CD4-positive, alpha-beta T cell treated with Interleukin-2 at 100 ng/mL for 4 hours (primary cell): ENCODE data around the gene HSPG2.
"Not testable (repeated sequence)": the region's sequence is repeated elsewhere in the genome, so short reads cannot be mapped to it uniquely, and the experiment has no call there.

Source experiments
- DNase-seq: peaks from one replicate; pipeline ENCODE4 v3.0.0-alpha.2; 2020; ENCODE audit warnings: low spot score

Gene HSPG2

GRCh38 chr1:21843208-21843607, 93.9 kb downstream of the HSPG2 start:
- no peak for DNase-seq

DNA sequence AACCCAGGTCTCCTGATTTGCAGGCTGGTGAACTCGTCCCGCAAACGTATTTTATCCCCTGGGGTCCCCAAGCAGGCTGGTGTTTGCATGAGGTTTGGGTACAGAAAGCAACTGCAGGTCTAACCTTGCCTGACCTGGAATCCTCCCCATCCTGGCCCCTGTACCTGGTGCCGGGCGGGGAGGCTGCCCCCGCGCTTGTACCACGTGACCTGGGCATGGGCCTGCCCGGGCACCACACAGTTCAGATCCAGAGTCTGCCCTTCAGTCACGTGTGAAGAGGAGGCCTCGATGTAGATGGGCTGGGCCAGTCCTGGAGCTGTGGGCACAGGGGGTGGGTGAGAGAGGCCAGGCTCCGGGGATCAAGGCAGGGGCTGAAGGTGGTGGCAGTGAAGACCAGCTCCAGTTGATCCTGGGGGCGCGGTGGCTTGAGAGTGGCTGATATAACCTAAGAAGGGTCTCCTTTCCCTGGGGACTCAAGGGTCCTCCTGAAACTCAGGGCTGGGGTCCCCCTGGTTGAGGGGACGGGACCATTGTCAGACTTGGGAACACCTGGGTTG, 94.4 kb downstream of the HSPG2 start:
- DNase-seq, result no peak

DNA sequence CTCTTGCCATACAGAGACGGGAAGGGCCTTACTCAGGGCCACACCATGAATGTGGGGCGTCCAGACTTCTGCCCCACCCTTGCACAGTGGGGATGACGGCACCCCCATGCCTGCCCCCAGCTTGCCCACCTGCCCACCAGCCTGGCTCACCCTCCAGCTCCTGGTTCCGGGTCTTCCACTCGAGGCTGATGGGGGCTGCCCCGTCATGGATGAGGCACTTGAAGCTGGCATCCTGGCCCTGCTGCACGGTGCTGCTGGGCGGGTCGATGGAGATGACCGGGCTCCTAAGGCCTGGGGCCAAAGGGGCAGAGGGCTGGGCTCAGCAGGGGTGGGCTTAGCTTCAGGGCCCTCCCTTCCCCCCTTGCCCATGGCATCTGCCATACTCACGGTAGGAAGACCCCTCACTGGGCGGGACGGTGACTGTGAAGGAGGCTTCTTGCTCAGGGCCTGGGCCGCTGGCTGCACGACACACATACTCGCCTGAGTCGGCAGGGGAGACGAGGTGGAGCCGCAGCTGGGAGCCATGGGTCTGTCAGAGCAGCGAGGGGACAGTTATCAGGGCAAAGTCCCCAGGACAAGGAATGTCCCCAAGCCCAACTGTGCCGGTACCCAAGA, 95.2 kb downstream of the HSPG2 start:
- no peak for DNase-seq

GRCh38 chr1:21840981-21841380, 96.1 kb downstream of the HSPG2 start:
- DNase-seq, result no peak

DNA sequence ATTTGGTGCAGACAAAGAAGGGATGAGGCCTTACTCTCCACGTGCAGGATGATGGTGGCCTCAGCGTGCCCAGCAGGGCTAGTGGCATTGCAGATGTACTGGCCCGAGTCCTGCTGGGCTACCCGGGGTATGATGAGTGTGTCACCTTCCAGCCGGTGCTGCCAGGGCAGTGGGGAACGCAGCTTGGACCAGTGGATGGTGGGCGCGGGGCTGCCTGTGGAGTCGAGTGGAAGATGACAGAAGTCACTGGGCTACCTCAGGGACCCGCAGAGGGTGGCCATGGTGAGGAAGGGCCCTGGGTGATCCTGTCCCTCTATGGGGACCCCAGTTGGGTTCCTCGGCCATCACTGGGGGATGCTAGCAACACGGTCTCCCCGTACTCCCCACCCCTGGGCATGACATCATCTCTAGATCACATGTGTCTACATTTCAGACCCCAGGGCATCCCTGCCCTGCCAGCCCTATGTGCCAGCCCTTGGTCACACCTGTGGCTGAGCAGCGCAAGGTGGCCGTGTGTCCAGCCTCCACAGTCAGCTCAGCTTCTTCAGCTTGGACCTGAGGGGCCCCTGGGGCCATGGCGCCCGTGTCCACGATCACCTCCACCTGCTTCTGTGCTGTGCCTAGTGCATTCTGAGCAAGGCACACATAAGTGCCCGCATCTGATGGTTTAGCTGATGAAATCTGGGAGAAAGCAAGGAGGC, 97.6 kb downstream of the HSPG2 start:
- DNase-seq, result no peak

GRCh38 chr1:21838359-21839157, 98.6 kb downstream of the HSPG2 start:
- DNase-seq, result no peak

DNA sequence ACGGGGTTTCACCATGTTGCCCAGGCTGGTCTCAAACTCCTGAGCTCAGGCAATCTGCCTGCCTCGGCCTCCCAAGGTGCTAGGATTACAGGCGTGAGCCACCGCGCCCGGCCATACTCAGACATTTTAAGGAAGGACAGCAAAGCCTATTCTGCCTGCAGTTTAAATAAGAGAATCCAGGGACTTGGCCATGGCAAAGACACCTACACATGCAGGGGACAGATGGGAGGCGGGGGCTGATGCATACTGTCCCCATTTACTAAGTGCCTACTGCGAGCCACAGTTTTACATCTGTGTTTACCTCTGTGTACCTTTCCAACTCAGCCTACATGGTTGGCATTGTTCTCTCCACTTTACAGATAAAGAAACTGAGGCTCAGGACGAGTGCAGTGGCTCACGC, 99.6 kb downstream of the HSPG2 start:
- DNase-seq, result no peak

- DNase-seq, result no peak
Measured at GRCh38 chr1:21836729-21837128, 100.4 kb downstream of the HSPG2 start.

DNA sequence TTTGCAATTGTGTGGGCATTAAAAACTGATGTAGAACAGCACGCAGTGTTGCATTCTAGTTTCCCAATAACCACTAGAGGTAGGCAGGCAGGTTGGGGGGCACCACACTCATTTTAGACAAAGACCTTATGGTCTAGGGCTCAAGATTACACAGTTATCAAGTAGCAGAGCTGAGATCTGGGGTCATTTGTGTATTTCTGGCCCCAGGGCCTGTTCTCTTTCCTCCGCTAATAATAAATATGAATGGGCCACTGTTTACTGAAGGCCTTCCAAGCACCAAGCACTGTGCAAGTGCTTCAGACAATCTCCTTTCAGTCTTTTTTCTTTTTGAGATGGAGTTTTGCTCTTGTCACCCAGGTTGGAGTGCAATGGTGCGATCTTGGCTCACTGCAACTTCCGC, 101.1 kb downstream of the HSPG2 start:
- DNase-seq, result no peak

- DNase-seq, result no peak
Measured at GRCh38 chr1:21834666-21835065, 102.4 kb downstream of the HSPG2 start.

GRCh38 chr1:21834094-21834493, 103.0 kb downstream of the HSPG2 start:
- DNase-seq, result no peak

DNA sequence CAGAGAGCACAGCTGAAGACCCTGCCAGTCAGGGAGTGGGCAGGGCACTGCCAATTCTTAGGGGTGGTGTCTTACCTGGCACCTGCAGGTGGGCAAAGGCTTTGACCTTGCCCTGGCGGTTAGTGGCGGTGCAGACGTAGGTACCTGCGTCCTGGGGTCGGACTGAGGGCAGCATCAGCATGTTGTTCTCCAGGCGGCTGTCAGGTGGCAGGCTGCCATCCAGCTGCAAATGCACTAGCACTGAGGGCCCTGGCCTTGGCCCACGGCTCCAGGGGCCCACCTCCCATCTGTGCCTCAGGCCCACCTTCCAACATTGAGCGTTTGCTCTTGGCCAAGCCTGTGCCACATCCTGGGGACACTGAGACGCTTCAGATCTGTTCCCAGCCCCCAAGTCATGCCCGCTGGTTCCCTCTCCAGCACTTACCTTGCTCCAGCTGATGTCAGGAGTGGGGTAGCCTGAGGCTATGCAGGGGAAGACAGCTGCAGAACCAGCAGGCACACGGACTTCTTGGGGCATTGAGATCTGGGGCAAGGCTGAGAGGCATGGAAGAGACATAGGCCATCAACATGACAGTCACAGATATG, 103.6 kb downstream of the HSPG2 start:
- DNase-seq, result no peak

GRCh38 chr1:21831454-21831970, 105.6 kb downstream of the HSPG2 start:
- DNase-seq, result no peak

DNA sequence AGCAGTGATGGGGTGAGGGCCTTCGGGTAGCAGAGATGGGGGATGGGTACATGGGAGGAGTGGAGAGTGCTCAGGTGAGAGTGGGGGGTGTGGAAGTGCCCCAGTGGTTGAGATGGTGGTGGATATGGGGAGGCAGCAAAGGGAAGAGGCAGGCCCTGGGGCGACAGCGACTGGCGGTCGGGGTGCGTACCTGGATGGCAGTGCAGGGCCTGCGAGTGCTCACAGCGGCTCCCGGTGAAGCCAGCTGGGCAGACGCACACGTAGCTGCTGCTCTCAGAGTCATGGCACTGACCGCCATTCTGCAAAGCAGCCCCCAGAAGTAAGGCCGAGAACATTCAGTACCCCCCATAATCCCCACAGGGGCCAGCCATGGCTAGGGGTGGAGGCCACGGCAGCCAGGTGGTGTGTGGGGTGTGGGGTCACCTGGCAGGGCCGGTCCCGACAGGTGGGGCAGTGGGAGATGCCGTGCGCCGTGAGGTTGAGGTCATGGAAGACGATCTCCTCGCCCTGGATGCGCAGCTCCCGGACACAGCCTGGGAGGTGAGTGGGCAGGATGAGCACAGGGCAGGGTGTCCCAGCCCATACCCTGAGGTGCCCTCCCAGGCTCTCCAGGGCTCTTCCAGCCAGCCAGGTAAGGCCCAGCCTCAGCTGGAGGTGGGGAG, 106.2 kb downstream of the HSPG2 start:
- DNase-seq, result no peak

GRCh38 chr1:21829294-21829693, 107.8 kb downstream of the HSPG2 start:
- no peak for DNase-seq

DNA sequence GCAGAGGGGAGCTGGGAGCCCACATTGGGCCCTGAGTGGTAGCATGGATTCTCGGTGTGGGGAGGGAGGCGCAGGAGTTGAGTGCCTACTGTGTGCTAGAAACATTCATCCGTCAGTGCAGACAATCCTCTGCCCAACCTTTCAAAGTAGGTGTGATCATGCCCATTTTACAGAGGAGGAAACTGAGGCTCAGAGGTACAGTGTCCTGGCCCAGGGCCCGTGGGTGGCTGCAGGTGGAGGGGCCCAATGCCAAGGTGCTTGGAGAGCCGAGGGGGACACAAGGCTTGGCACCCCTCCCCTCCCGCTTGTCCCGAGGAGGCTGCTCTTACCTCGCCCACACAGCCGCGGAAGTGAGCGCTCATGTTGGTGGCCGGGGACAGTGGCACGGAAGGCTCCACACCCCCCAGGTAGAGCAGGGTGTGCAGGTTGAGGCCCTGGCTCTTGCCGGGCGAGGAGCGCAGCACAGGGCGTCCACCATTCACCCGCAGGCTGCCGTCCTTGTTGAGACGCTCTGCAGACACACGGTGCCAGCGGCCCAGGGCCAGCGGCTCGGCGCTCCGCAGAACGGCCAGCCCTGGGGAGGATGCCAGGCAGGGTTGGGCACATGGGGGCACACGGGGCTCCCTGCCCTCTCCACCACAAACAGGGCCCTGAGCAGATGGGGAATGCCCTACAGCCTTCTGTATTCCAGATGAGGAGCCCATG, 108.5 kb downstream of the HSPG2 start:
- DNase-seq, result no peak

- DNase-seq, result no peak
Measured at GRCh38 chr1:21828075-21828474, 109.0 kb downstream of the HSPG2 start.

DNA sequence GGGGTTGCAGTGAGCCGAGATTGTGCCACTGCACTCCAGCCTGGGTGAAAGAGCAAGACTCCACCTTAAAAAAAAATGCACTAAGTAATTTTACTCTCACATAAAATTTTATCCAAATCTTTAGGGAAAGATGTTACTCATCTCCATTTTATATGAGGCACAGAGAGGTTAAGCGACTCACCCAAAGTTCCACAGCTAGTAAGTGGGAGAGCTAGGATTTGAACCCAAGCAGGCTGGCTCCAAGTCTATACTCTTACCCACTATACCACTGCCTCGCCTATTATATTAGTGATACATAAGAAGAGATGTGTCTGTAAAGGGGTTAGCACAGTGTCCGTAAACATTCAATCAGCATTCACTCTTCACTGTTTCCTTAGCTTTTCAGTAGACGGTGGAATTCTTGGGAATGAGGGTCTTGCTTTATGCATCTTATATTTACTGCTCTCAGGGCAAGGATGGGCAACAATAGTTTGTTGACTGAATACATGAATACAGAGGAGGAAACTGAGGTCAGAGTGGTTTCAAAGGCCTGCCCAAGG, 109.9 kb downstream of the HSPG2 start:
- DNase-seq, result no peak

GRCh38 chr1:21826694-21827093, 110.4 kb downstream of the HSPG2 start:
- not testable (repeated sequence) for DNase-seq

DNA sequence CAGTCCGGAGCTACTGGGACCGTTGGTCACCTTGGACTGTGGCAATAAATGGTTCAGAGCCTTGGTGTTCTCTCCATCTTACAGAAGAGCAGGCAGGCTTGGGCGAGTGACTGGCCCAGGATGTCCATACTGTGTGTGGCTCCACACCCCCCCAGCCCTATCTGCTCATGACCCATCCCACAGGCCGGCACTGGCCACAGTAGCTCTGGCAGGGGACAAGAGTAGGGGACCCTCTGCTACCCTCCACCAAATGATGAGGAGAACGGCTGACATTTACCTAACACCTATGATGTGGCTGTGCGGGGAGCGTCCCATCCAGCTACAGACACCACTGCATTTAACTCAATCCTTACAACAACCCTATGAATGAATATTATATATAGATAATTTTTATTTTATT, 111.7 kb downstream of the HSPG2 start:
- DNase-seq, result no peak

DNA sequence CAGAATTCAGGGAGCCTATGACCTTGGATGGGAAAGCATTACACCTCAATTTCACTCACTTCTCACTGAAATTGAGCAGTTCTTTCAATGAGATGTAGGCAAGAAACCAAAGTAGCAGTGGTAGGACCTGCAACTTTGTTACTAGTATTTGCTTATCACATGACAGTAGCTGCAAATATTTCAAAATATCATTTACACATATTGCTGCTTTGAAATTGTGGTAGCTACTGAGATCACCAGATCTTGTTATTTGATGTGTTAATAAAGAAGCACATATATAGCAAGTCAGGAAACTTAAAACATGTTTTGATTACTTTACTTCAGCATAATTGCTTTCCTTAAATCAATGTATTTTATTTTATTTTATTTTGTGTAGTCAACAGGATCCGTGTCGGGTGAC, 112.2 kb downstream of the HSPG2 start:
- no peak for DNase-seq
